ENCODE data around the gene FAM174C. TPM values are rescaled to one million over a fixed set of nuclear protein-coding genes. Genes with fewer than 3 reads are reported as not detected.

The FAM174C gene
- total and polyA plus RNA-seq, 2 of the 8 experiments (the other 6 are each of a cell fraction or from before 2014, with no cell fraction given) = 44.5 to 125 TPM

DNA sequence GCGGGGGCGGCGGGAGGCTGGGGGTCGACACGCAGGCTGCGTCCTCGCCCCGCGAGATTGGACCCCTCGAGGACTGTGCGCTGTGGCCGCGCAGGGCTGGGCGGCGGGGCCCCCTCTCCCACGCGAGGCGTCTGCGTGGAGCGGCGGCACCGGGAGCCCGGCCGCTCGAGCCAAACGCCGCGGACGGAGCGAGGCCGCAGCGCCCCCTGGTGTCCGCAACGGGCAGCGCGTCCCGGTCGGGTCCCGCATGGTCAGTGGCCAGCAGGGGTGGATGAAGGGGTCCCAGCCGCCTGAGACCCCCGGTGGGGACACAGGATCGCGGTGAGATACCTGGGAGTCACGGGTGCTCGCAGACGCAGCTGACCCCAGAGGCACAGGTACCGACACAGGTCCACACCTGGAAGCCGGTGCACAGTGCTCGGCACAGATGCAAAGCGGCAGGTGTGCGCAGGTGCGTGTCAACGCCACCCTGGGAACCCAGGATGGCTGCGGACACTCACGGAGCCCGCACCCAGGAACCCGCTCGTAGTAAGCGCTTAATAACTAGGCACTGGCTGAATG, 8.3 kb upstream of the FAM174C start (continued):
- TF ChIP-seq KDM1A (IDR thresholded peaks at IDR 0.05; ENCODE audit: borderline replicate concordance, low read length) = peak; percentile 43; the same call in 1 of the 2 replicates
- no peak for TF ChIP-seq EP300 (IDR thresholded peaks at IDR 0.05; ENCODE audit: borderline replicate concordance in 1 of 2, low read depth in 2 of 2, low read length in 2 of 2)
- no peak for TF ChIP-seq POLR2AphosphoS5 (IDR thresholded peaks at IDR 0.05; ENCODE audit: low read depth, low read length)
- no peak for TF ChIP-seq TBP (IDR thresholded peaks at IDR 0.05; ENCODE audit: low read depth, low read length)
- TF ChIP-seq TEAD4 (IDR thresholded peaks at IDR 0.05; ENCODE audit: low read depth, low read length) = no peak
- TF ChIP-seq RNF2 (IDR thresholded peaks at IDR 0.05; ENCODE audit: borderline replicate concordance, low read depth, low read length, missing control alignments, poor library complexity, severe bottlenecking) = no peak
- 0 out of 4 replicates have a peak, but pooled peaks of 1 of the 2 experiments have one; percentile 57 for TF ChIP-seq HDAC2 (IDR thresholded peaks at IDR 0.05; ENCODE audit: borderline replicate concordance in 1 of 2, low read depth in 2 of 2, low read length in 2 of 2)
- TF ChIP-seq, protein P1, sequence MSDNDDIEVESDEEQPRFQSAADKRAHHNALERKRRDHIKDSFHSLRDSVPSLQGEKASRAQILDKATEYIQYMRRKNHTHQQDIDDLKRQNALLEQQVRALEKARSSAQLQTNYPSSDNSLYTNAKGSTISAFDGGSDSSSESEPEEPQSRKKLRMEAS (IDR thresholded peaks at IDR 0.05) = peak; percentile 75
- TF ChIP-seq ZNF274 (IDR thresholded peaks at IDR 0.05; ENCODE audit: borderline replicate concordance, extremely low read depth, low read length) = no peak
- no peak for TF ChIP-seq PHF8 (conservative IDR thresholded peaks at IDR 0.05; ENCODE audit: low read depth, low read length)
- TF ChIP-seq JUND (IDR thresholded peaks at IDR 0.05; ENCODE audit: low read length) = peak; percentile 31; the same call in 1 of the 2 replicates
- no peak for TF ChIP-seq SUZ12 (IDR thresholded peaks at IDR 0.05; ENCODE audit: low read length)
- TF ChIP-seq SIX5 (IDR thresholded peaks at IDR 0.05; ENCODE audit: low read depth, low read length) = no peak
- TF ChIP-seq CREB1 (IDR thresholded peaks at IDR 0.05) = peak; percentile 66
- TF ChIP-seq SRF (IDR thresholded peaks at IDR 0.05; ENCODE audit: low read depth, low read length) = no peak
- no peak for TF ChIP-seq NANOG (IDR thresholded peaks at IDR 0.05; ENCODE audit: insufficient read depth, low read depth, low read length, poor library complexity, severe bottlenecking)
- peak; percentile 44; the same call in 1 of the 2 replicates for TF ChIP-seq GABPA (IDR thresholded peaks at IDR 0.05; ENCODE audit: borderline replicate concordance, insufficient read depth, low read length)
- no peak; a peak in 1 of 3 replicates for TF ChIP-seq POLR2A (IDR thresholded peaks at IDR 0.05; ENCODE audit: control extremely low read depth in 1 of 2, low read depth in 2 of 2, low read length in 2 of 2)
- no peak for TF ChIP-seq FOSL1 (IDR thresholded peaks at IDR 0.05; ENCODE audit: insufficient read depth, low read depth, low read length)
- TF ChIP-seq RFX5 (IDR thresholded peaks at IDR 0.05; ENCODE audit: borderline replicate concordance, low read depth, low read length) = no peak
- no peak for TF ChIP-seq SIRT6 (IDR thresholded peaks at IDR 0.05; ENCODE audit: low read length)
- no peak for TF ChIP-seq POU5F1 (IDR thresholded peaks at IDR 0.05; ENCODE audit: low read depth, low read length)
- no peak for TF ChIP-seq TAF7 (optimal IDR thresholded peaks at IDR 0.05; ENCODE audit: borderline replicate concordance, low read depth, low read length)
- TF ChIP-seq RXRA (IDR thresholded peaks at IDR 0.05; ENCODE audit: insufficient read depth, low read depth, low read length) = no peak
- TF ChIP-seq SP2 (IDR thresholded peaks at IDR 0.05; ENCODE audit: low read length) = no peak
- TF ChIP-seq CHD2 (IDR thresholded peaks at IDR 0.05; ENCODE audit: low read length) = no peak

All from H1 (cell line).